Stimulated activated CD8-positive, alpha-beta memory T cell treated with anti-CD3 and anti-CD28 coated beads, Interleukin-2, amount 100 ng/mL, for 48 hours (primary cell): ENCODE data around the gene TECPR2.

Experiments
- DNase-seq, 2 donors: peaks; one replicate each; pipeline ENCODE4 v3.0.0-alpha.2; 2020; ENCODE audit warnings: low read depth in 2 of 2

The TECPR2 gene

GRCh38 chr14:102496958-102497744, 134.4 kb downstream of the TECPR2 start:
- no peak for DNase-seq

GRCh38 chr14:102497998-102498677, 135.4 kb downstream of the TECPR2 start:
- DNase-seq: no peak

- no peak for DNase-seq
Observed at GRCh38 chr14:102498678-102499265, 136.0 kb downstream of the TECPR2 start.

- DNase-seq: no peak
Observed at GRCh38 chr14:102499401-102500157, 136.8 kb downstream of the TECPR2 start.

- no peak for DNase-seq
Observed at GRCh38 chr14:102500158-102500662, 137.5 kb downstream of the TECPR2 start.

- no peak for DNase-seq
Observed at GRCh38 chr14:102500713-102501112, 138.0 kb downstream of the TECPR2 start.

- no peak for DNase-seq
Observed at GRCh38 chr14:102501751-102502315, 139.1 kb downstream of the TECPR2 start.

- no peak for DNase-seq
Observed at GRCh38 chr14:102502571-102502970, 139.8 kb downstream of the TECPR2 start.

GRCh38 chr14:102503641-102504327, 141.0 kb downstream of the TECPR2 start:
- DNase-seq: no peak

- DNase-seq: no peak
Observed at GRCh38 chr14:102504328-102504999, 141.7 kb downstream of the TECPR2 start.

- no peak for DNase-seq
Observed at GRCh38 chr14:102505000-102505619, 142.4 kb downstream of the TECPR2 start.

- DNase-seq: no peak
Observed at GRCh38 chr14:102505775-102506625, 143.3 kb downstream of the TECPR2 start.

- DNase-seq: no peak
Observed at GRCh38 chr14:102506626-102506925, 143.8 kb downstream of the TECPR2 start.

- no peak for DNase-seq
Observed at GRCh38 chr14:102507081-102507856, 144.5 kb downstream of the TECPR2 start.

GRCh38 chr14:102507857-102508312, 145.1 kb downstream of the TECPR2 start:
- DNase-seq: no peak

GRCh38 chr14:102508410-102508773, 145.7 kb downstream of the TECPR2 start:
- no peak for DNase-seq

GRCh38 chr14:102508774-102509745, 146.3 kb downstream of the TECPR2 start:
- DNase-seq: no peak
